Nephron (organoid): ENCODE results near the gene ROBO1.
"Not testable (repeated sequence)": the region's sequence is repeated elsewhere in the genome, so short reads cannot be mapped to it uniquely, and the experiment has no call there.

Experiments
- H3K27ac Mint-ChIP-seq, 3 experiments: 2 replicates each; pipeline ENCODE4 v1.8.0; 2020; ENCODE audit warnings: mixed read lengths in 3 of 3, mild to moderate bottlenecking in 2 of 3, moderate library complexity in 1 of 3
- H3K27me3 Mint-ChIP-seq: 2 replicates; pipeline ENCODE4 v1.8.0; 2021; ENCODE audit warnings: low read depth, mild to moderate bottlenecking, moderate library complexity, mixed read lengths
- H3K36me3 Mint-ChIP-seq: 2 replicates; pipeline ENCODE4 v1.8.0; 2020; ENCODE audit warnings: low read depth, mixed read lengths
- H3K4me1 Mint-ChIP-seq: 2 replicates; pipeline ENCODE4 v1.8.0; 2020; ENCODE audit warnings: mixed read lengths
- H3K4me3 Mint-ChIP-seq, 3 experiments: 2 replicates each; pipeline ENCODE4 v1.8.0; 2020; ENCODE audit warnings: mild to moderate bottlenecking in 3 of 3, mixed read lengths in 3 of 3, moderate library complexity in 2 of 3
- H3K9me3 Mint-ChIP-seq: 2 replicates; pipeline ENCODE4 v1.8.0; 2020; ENCODE audit warnings: mixed read lengths
- CTCF ChIP-seq, 3 experiments: fragments of 200-600 bp; sonication (generic); IDR thresholded peaks; one replicate each; pipeline ENCODE4 v1.5.0; 2021; ENCODE audit warnings: antibody characterized with exemption in 3 of 3; ENCODE audit not compliant: unreplicated experiment in 3 of 3

The ROBO1 gene

DNA sequence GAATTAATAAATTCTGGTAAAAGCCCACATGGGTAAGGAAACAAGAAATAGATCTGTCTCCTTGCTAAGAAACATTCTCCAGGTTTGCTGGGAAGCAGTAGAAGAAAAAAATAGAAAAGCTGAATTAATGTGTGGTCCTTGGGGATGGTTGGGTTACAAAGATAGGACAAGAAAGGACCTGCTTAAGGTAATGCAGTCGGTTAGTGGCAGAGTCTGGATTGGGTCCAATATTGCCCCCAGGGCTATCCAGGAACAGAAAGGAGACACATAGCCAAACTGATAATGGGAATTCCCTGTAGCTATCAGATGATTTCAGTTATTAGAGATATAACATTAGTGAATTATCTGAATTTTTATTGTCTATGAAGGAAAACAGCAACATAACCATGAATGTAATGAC is 584.3 kb downstream of the ROBO1 start:
- no peak for TF ChIP-seq CTCF (IDR thresholded peaks at IDR 0.05; ENCODE audit: unreplicated experiment in 3 of 3)
- Mint-ChIP-seq H3K4me1 (peaks cover 19% of the 10 kb centered on the region), H3K9me3 (no peaks in the 10 kb centered on the region), H3K27ac (peak overlapping the region; percentile 28 to 93 (median 45)), H3K4me3 (no peak overlapping the region), H3K27me3 (no peaks in the 10 kb centered on the region), H3K36me3 (no peaks in the 10 kb centered on the region)

GRCh38 chr3:79178471-79179180 is 589.2 kb downstream of the ROBO1 start:
- Mint-ChIP-seq H3K9me3 (no peaks in the 10 kb centered on the region), H3K36me3 (no peaks in the 10 kb centered on the region), H3K27ac (no peak overlapping the region), H3K4me3 (no peak overlapping the region), H3K4me1 (peaks cover 11% of the 10 kb centered on the region), H3K27me3 (no peaks in the 10 kb centered on the region)
- TF ChIP-seq CTCF (IDR thresholded peaks at IDR 0.05; ENCODE audit: unreplicated experiment in 3 of 3) = no peak

DNA sequence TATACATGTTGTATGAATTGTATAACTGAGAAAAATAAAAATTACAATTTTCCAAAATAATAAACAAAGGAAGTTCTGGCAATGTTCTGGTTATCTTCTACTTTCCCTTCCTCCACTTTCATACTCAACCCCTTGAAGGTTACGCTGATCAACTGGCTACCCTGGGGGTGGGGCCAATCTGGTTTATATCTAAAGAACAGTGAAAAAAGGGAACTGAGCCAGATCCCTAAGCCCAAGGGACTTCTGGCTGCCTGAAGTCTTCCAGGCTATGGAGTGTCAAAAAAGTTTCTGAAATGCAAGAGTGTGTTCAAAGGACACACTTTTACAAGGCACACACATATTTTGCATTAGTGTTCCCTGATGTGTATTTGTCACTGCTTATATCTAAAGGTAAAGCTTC is 591.9 kb downstream of the ROBO1 start:
- Mint-ChIP-seq H3K9me3 (no peaks in the 10 kb centered on the region), H3K4me3 (no peak overlapping the region)

GRCh38 chr3:79173259-79173658 is 594.5 kb downstream of the ROBO1 start:
- not testable (repeated sequence) for H3K9me3 Mint-ChIP-seq, H3K4me1 Mint-ChIP-seq, H3K27me3 Mint-ChIP-seq, H3K4me3 Mint-ChIP-seq, H3K27ac Mint-ChIP-seq, H3K36me3 Mint-ChIP-seq

More for the DNA sequence above, 591.9 kb downstream of the ROBO1 start:
- no peaks in the 10 kb centered on the region for H3K4me1 Mint-ChIP-seq
- TF ChIP-seq CTCF (IDR thresholded peaks at IDR 0.05; ENCODE audit: unreplicated experiment in 3 of 3) = no peak
- H3K27ac Mint-ChIP-seq = no peak overlapping the region
- no peaks in the 10 kb centered on the region for H3K36me3 Mint-ChIP-seq
- H3K27me3 Mint-ChIP-seq = no peaks in the 10 kb centered on the region

- H3K9me3 Mint-ChIP-seq = no peaks in the 10 kb centered on the region
- no peaks in the 10 kb centered on the region for H3K27me3 Mint-ChIP-seq
- H3K36me3 Mint-ChIP-seq = no peaks in the 10 kb centered on the region
- no peak overlapping the region for H3K27ac Mint-ChIP-seq
- no peak overlapping the region for H3K4me3 Mint-ChIP-seq
- TF ChIP-seq CTCF (IDR thresholded peaks at IDR 0.05; ENCODE audit: unreplicated experiment in 3 of 3) = no peak
- H3K4me1 Mint-ChIP-seq = peaks cover 5% of the 10 kb centered on the region
Observed at GRCh38 chr3:79172241-79172640, 595.6 kb downstream of the ROBO1 start.

DNA sequence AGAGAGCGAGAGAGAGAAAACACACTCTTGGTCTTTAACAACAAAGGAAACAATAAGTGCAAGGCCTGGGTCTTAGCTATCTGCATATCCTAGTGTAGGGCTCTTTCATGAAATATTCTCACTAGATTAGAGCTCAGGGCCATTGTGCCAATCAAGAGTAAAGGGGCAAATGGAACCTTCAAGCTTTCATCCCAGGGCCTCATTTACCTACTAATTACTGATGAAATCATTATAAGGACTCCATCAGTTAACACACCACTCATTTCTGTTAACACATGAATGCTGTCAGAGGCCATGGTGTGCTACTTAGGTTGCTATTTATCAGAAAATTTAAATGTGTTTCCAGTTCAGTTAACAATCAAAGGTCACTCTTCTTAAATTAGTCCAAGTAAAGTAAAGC is 597.8 kb downstream of the ROBO1 start:
- Mint-ChIP-seq H3K4me1 (peaks cover 5% of the 10 kb centered on the region), H3K9me3 (no peaks in the 10 kb centered on the region), H3K4me3 (no peak overlapping the region), H3K36me3 (no peaks in the 10 kb centered on the region), H3K27ac (no peak overlapping the region), H3K27me3 (no peaks in the 10 kb centered on the region)
- TF ChIP-seq CTCF (IDR thresholded peaks at IDR 0.05; ENCODE audit: unreplicated experiment in 3 of 3) = no peak
